ENCODE measurements around the gene IL1R1.

Gene IL1R1

DNA sequence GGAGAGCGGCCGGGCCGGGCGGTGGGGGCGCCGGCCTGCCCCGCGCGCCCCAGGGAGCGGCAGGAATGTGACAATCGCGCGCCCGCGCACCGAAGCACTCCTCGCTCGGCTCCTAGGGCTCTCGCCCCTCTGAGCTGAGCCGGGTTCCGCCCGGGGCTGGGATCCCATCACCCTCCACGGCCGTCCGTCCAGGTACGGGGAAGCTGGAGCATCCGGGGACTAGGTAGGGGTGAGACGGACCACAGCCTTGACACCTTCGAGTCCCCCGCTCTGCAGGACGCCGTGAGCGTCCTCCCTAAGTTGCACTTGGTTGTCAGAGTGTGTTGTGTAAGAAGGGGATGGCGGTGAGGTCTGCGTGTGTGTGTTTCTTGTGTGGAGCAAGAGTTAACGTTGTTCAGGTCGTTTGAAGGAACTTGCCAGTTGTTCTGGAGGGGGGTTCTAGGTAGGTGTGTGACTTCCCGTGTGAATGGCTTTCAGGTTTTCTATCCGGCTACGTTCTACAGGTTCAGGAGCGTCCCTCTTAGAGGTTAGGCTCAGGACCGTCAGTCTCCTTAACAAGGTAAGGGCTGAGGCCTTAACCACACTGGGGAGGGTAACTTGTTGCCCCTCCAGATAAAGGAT is 393 bp downstream of the IL1R1 start:
- Mint-ChIP-seq H3K9me3 (peaks cover 24% of the 10 kb centered on the region), H3K36me3 (no peaks in the 10 kb centered on the region), H3K27me3 (peaks cover 45% of the 10 kb centered on the region), H3K4me1 (no peaks in the 10 kb centered on the region), H3K4me3 (no peak overlapping the region), H3K27ac (no peak overlapping the region)
- ATAC-seq, result no peak

DNA sequence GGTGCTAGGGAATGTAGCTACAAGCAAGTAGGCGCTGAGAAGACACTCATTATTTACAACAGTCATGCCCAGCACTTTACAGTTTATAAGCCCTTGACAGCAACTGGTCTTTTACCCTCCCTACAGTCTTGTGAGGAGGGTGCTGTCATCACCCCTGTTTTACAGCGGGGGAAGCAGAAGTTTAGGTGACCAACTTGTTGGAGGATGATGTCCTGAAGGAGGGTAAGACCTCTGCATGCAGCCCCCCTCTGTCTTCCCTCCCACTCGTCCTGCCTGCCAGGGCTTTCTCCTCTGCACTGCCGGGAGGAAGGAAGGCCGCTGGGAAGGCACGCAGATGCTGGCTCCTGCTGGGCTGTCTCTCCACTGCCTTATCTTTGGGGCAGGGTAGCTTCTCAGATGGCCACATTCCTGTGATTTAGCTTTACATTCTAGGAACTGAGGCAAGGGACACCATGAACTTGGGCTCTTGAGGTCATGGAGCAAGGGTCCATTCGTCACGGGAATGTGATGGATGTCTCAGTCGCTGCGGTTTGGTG is 972 bp downstream of the IL1R1 start:
- Mint-ChIP-seq H3K4me3 (no peak overlapping the region), H3K36me3 (no peaks in the 10 kb centered on the region), H3K27ac (no peak overlapping the region), H3K4me1 (no peaks in the 10 kb centered on the region), H3K9me3 (peaks cover 25% of the 10 kb centered on the region), H3K27me3 (peaks cover 45% of the 10 kb centered on the region)
- no peak for ATAC-seq

- no peaks in the 10 kb centered on the region for H3K36me3 Mint-ChIP-seq
- no peaks in the 10 kb centered on the region for H3K4me1 Mint-ChIP-seq
- no peak overlapping the region for H3K4me3 Mint-ChIP-seq
- no peak overlapping the region for H3K27ac Mint-ChIP-seq
- H3K27me3 Mint-ChIP-seq, result peaks cover 43% of the 10 kb centered on the region
- H3K9me3 Mint-ChIP-seq, result peaks cover 31% of the 10 kb centered on the region
- no peak for ATAC-seq
Observed at GRCh38 chr2:102144128-102144527, 1.6 kb downstream of the IL1R1 start.

GRCh38 chr2:102145107-102145506 is 2.6 kb downstream of the IL1R1 start:
- H3K4me1 Mint-ChIP-seq, result no peaks in the 10 kb centered on the region
- H3K27me3 Mint-ChIP-seq, result peaks cover 33% of the 10 kb centered on the region
- H3K36me3 Mint-ChIP-seq, result no peaks in the 10 kb centered on the region
- peaks cover 35% of the 10 kb centered on the region for H3K9me3 Mint-ChIP-seq
- H3K27ac Mint-ChIP-seq, result no peak overlapping the region
- no peak for ATAC-seq
- no peak overlapping the region for H3K4me3 Mint-ChIP-seq

DNA sequence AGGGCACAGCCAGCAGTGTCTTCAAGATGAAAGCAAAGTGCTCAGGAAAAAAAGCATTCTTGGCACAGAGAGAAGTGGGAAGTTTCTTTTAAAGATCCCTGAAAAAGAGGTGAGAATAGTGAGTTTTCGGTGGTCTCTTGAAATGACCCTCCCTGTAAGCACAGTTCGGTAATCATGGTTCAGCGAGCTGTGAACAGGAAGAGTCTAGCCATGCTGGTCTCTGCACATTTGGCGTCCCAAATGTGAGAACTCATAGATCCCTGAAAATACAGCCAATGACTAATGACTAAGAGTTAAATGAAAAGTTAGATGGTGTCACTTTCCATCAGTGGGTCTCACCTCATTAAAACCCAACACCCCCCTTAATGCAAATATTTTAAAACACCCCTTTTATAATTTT is 3.4 kb downstream of the IL1R1 start:
- no peaks in the 10 kb centered on the region for H3K36me3 Mint-ChIP-seq

GRCh38 chr2:102147935-102148334 is 5.4 kb downstream of the IL1R1 start:
- Mint-ChIP-seq H3K36me3 (peaks cover 4% of the 10 kb centered on the region), H3K27me3 (peaks cover 5% of the 10 kb centered on the region), H3K4me1 (no peaks in the 10 kb centered on the region), H3K9me3 (peaks cover 38% of the 10 kb centered on the region), H3K4me3 (no peak overlapping the region), H3K27ac (no peak overlapping the region)
- no peak for ATAC-seq

More for the DNA sequence above, 3.4 kb downstream of the IL1R1 start:
- Mint-ChIP-seq H3K4me3 (no peak overlapping the region), H3K9me3 (peaks cover 35% of the 10 kb centered on the region), H3K27ac (no peak overlapping the region), H3K4me1 (no peaks in the 10 kb centered on the region), H3K27me3 (peaks cover 25% of the 10 kb centered on the region)
- no peak for ATAC-seq

DNA sequence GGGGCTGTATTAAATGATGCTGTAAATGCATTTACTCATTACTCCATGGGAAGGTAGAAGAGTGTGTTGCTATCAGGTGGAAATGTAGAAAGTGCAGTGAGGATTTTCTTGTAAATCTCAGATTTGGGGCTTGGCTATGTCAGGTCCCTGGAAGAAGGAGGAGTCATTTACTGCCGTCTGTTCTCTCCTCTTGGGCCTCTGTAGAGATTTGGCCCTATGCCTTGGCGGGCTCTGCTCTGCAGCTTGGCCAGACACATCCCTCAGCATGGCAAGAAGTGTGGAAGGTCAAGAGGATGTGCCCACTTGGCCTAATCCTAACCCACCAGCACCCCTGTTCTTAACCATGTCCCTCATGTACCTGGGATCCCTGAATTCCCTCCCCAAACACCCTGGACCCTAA is 6.7 kb downstream of the IL1R1 start:
- no peak overlapping the region for H3K4me3 Mint-ChIP-seq
- no peaks in the 10 kb centered on the region for H3K27me3 Mint-ChIP-seq
- ATAC-seq, result no peak
- peaks cover 35% of the 10 kb centered on the region for H3K9me3 Mint-ChIP-seq
- no peaks in the 10 kb centered on the region for H3K4me1 Mint-ChIP-seq
- H3K27ac Mint-ChIP-seq, result no peak overlapping the region
- peaks cover 4% of the 10 kb centered on the region for H3K36me3 Mint-ChIP-seq

DNA sequence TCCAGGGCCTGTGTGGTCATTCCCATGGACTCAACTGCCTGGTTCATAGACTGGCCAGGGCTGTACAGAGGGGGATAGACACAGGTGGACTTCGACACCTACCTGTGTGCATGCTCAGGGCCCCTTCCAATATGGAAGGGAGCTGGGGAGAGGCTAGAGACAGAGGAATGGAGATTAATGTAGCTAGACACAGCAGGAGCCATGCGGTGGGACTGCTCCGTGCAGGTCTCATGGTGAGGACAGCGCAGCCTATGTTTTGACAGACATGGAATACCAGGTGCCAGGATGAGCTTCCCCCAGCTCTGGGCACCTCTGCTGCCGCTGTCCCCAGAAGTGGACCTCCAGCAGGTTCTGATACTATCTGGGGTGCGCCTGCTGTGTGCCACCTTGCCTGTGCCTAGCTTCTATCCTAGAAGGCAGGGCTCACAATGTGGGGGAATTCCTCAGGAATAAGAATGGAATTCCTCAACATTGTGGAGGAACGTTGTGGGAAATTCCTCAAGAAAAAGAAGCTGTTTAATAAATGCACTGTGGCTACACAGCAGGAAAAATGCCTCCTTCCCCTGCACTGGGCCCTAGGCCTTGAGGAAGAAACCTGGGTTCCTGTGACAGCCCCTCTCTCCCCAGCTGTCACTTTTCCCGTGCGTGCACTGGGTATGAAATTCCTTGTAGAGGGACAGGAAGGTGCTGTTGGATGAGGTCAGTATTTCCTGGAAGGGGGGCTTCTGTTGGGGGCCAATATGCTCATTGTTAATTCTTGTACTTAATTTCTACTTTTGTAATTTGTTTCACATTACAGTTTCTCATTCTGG is 7.3 kb downstream of the IL1R1 start:
- no peaks in the 10 kb centered on the region for H3K4me1 Mint-ChIP-seq
- no peak for ATAC-seq
- peaks cover 4% of the 10 kb centered on the region for H3K36me3 Mint-ChIP-seq
- H3K9me3 Mint-ChIP-seq, result peaks cover 33% of the 10 kb centered on the region
- H3K4me3 Mint-ChIP-seq, result no peak overlapping the region
- no peaks in the 10 kb centered on the region for H3K27me3 Mint-ChIP-seq
- no peak overlapping the region for H3K27ac Mint-ChIP-seq

GRCh38 chr2:102154364-102154763 is 11.8 kb downstream of the IL1R1 start:
- no peak for ATAC-seq
- Mint-ChIP-seq H3K27me3 (no peaks in the 10 kb centered on the region), H3K4me3 (no peak overlapping the region), H3K4me1 (no peaks in the 10 kb centered on the region), H3K9me3 (peaks cover 7% of the 10 kb centered on the region), H3K36me3 (peaks cover 4% of the 10 kb centered on the region), H3K27ac (no peak overlapping the region)

- Mint-ChIP-seq H3K4me1 (no peaks in the 10 kb centered on the region), H3K27ac (no peak overlapping the region), H3K36me3 (peaks cover 4% of the 10 kb centered on the region), H3K9me3 (peaks cover 5% of the 10 kb centered on the region), H3K27me3 (no peaks in the 10 kb centered on the region), H3K4me3 (no peak overlapping the region)
- no peak for ATAC-seq
Observed at GRCh38 chr2:102154946-102155702, 12.6 kb downstream of the IL1R1 start.

- H3K4me1 Mint-ChIP-seq, result no peaks in the 10 kb centered on the region
- ATAC-seq, result no peak
- H3K27me3 Mint-ChIP-seq, result no peaks in the 10 kb centered on the region
- H3K4me3 Mint-ChIP-seq, result no peak overlapping the region
- H3K36me3 Mint-ChIP-seq, result peaks cover 4% of the 10 kb centered on the region
- no peak overlapping the region for H3K27ac Mint-ChIP-seq
- H3K9me3 Mint-ChIP-seq, result peaks cover 5% of the 10 kb centered on the region
Observed at GRCh38 chr2:102155703-102156515, 13.4 kb downstream of the IL1R1 start.

GRCh38 chr2:102158011-102158755 is 15.6 kb downstream of the IL1R1 start:
- Mint-ChIP-seq H3K4me3 (no peak overlapping the region), H3K36me3 (no peaks in the 10 kb centered on the region)

DNA sequence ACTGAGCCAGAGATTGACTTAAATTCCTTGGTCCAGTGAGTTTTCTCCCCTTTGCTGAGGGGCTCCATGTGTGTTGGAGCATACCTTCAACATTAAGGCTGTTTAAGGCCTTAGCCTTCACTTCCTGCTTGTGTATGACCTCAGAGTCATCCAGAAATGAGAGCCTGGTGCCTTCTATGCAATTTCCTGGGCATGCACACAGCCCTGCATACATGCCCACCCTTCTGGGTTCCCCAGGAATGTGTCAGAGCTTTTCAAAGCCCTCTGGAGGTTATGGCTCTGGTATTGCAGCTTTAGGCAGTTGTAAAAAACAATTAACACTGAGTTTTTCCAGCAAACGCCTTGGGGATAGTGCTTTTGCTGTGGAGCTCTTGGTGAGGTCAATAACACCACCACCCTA is 16.7 kb downstream of the IL1R1 start:
- no peak for ATAC-seq
- H3K9me3 Mint-ChIP-seq, result no peaks in the 10 kb centered on the region
- no peaks in the 10 kb centered on the region for H3K27me3 Mint-ChIP-seq
- H3K27ac Mint-ChIP-seq, result no peak overlapping the region
- no peaks in the 10 kb centered on the region for H3K4me1 Mint-ChIP-seq
- no peak overlapping the region for H3K4me3 Mint-ChIP-seq
- no peaks in the 10 kb centered on the region for H3K36me3 Mint-ChIP-seq

More at GRCh38 chr2:102158011-102158755, 15.6 kb downstream of the IL1R1 start:
- no peaks in the 10 kb centered on the region for H3K9me3 Mint-ChIP-seq
- no peaks in the 10 kb centered on the region for H3K4me1 Mint-ChIP-seq
- no peaks in the 10 kb centered on the region for H3K27me3 Mint-ChIP-seq
- no peak for ATAC-seq
- H3K27ac Mint-ChIP-seq, result no peak overlapping the region

- H3K27ac Mint-ChIP-seq, result no peak overlapping the region
- H3K4me1 Mint-ChIP-seq, result no peaks in the 10 kb centered on the region
- no peak for ATAC-seq
- H3K36me3 Mint-ChIP-seq, result no peaks in the 10 kb centered on the region
- H3K9me3 Mint-ChIP-seq, result no peaks in the 10 kb centered on the region
- H3K27me3 Mint-ChIP-seq, result no peaks in the 10 kb centered on the region
- no peak overlapping the region for H3K4me3 Mint-ChIP-seq
Observed at GRCh38 chr2:102166189-102166845, 23.8 kb downstream of the IL1R1 start.

Data from stimulated activated memory B cell treated with anti-CD40 and anti-IgM and Interleukin-4, amounts not matched to agents 10 μg/mL and 1 μg/mL and 100 μg/mL, for 72 hours (primary cell).